ENCODE data around the gene GPER1. TPM values are rescaled to one million over a fixed set of nuclear protein-coding genes. Genes with fewer than 3 reads are reported as not detected.

GPER1 gene
- total RNA-seq, 1 experiment from 2014 or later = 2.9 TPM

GRCh38 chr7:1074593-1075431 lies 13.1 kb upstream of the GPER1 start:
- intact Hi-C loops (cut with micrococcal nuclease; ENCODE audit: unreplicated experiment) = no loop called here
- no TSS peak for BruUV-seq (replicated peaks)

More at GRCh38 chr7:1074593-1075431, 13.1 kb upstream of the GPER1 start:
- Histone ChIP-seq H3K9me3 (ENCODE audit: control insufficient read depth, insufficient read depth, low read depth, low read length) (no peaks in the 10 kb centered on the region), H3K4me3 (ENCODE audit: low read depth in 2 of 2, low read length in 2 of 2) (no peak overlapping the region), H3K27me3 (ENCODE audit: control insufficient read depth, insufficient read depth, low read length) (no peaks in the 10 kb centered on the region), H3K36me3 (ENCODE audit: control insufficient read depth, insufficient read depth, low read length) (no peaks in the 10 kb centered on the region), H3K4me1 (ENCODE audit: control insufficient read depth, insufficient read depth, low read length) (peaks cover 7% of the 10 kb centered on the region), H3K27ac (ENCODE audit: low read length) (no peak overlapping the region)
- ATAC-seq = no peak
- no peak for TF ChIP-seq TCF7L2 (IDR thresholded peaks at IDR 0.05; ENCODE audit: low read depth, low read length)
- TF ChIP-seq CTCF (IDR thresholded peaks at IDR 0.05) = no peak
- no peak for TF ChIP-seq POLR2AphosphoS5 (IDR thresholded peaks at IDR 0.05; ENCODE audit: low read depth, low read length)
- TF ChIP-seq SIN3A (IDR thresholded peaks at IDR 0.05; ENCODE audit: borderline replicate concordance, insufficient read depth, low read depth, low read length) = no peak
- no peak for TF ChIP-seq REST (IDR thresholded peaks at IDR 0.05; ENCODE audit: insufficient read depth in 1 of 2, low read depth in 2 of 2, low read length in 1 of 2)
- in situ Hi-C loops (cut with HindIII; ENCODE audit: low pct_unique_long_range_greater_than_20kb, low sequenced_read_pairs) = no loop called here
- ChIA-PET POLR2A (no interaction called here), CTCF (interaction anchor here (0.6 kb wide), 2 partner anchors 99 to 190 kb away, joined by 3 to 9 read pairs; no protein-coding TSS in a partner anchor)
- DNase-seq (ENCODE audit: low read depth, low spot score) = no peak

Data from Panc1 (cell line).